ENCODE data around the gene BPIFB6.

The BPIFB6 gene

GRCh38 chr20:33069673-33070072 lies 38.2 kb downstream of the BPIFB6 start:
- no peak for DNase-seq (ENCODE audit: low read depth, low spot score)
- in situ Hi-C loops (cut with HindIII; ENCODE audit: low sequenced_read_pairs) = no loop called here
- TF ChIP-seq, protein P1, sequence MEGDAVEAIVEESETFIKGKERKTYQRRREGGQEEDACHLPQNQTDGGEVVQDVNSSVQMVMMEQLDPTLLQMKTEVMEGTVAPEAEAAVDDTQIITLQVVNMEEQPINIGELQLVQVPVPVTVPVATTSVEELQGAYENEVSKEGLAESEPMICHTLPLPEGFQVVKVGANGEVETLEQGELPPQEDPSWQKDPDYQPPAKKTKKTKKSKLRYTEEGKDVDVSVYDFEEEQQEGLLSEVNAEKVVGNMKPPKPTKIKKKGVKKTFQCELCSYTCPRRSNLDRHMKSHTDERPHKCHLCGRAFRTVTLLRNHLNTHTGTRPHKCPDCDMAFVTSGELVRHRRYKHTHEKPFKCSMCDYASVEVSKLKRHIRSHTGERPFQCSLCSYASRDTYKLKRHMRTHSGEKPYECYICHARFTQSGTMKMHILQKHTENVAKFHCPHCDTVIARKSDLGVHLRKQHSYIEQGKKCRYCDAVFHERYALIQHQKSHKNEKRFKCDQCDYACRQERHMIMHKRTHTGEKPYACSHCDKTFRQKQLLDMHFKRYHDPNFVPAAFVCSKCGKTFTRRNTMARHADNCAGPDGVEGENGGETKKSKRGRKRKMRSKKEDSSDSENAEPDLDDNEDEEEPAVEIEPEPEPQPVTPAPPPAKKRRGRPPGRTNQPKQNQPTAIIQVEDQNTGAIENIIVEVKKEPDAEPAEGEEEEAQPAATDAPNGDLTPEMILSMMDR (IDR thresholded peaks at IDR 0.05; ENCODE audit: low read depth, low read length) = no peak
- no peak overlapping the region for H3K4me3 ChIP-seq (ENCODE audit: low read depth, low read length)

- TF ChIP-seq, protein P1 (IDR thresholded peaks at IDR 0.05; ENCODE audit: low read depth, low read length) = no peak
- H3K4me3 ChIP-seq (ENCODE audit: low read depth, low read length) = no peak overlapping the region
- in situ Hi-C loops (cut with HindIII; ENCODE audit: low sequenced_read_pairs) = no loop called here
- no peak for DNase-seq (ENCODE audit: low read depth, low spot score)
Measured at GRCh38 chr20:33070111-33071053, 38.9 kb downstream of the BPIFB6 start.

GRCh38 chr20:33071198-33071597 lies 39.8 kb downstream of the BPIFB6 start:
- DNase-seq (ENCODE audit: low read depth, low spot score) = no peak
- in situ Hi-C loops (cut with HindIII; ENCODE audit: low sequenced_read_pairs) = no loop called here
- TF ChIP-seq, protein P1 (IDR thresholded peaks at IDR 0.05; ENCODE audit: low read depth, low read length) = no peak
- no peak overlapping the region for H3K4me3 ChIP-seq (ENCODE audit: low read depth, low read length)

DNA sequence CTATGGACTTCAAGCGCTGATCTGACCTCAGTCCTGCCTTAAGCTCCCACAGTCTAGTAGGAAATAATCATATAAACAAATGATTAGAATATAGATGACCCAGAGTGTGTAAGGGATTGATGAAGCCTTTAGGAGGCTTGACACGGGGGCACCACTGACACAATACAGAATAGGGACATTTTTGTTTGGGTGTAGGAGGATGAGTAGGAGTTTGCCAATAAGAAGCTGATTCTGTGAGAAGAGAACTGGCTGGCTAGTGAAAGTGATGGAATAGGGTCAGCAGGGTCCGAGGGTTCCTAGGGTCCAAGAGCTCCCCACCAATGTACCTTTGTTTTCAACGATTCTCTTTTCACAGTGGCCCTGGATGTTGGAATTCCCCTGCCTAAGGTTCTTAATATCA lies 40.9 kb downstream of the BPIFB6 start:
- in situ Hi-C loops (cut with HindIII; ENCODE audit: low sequenced_read_pairs) = no loop called here
- H3K4me3 ChIP-seq (ENCODE audit: low read depth, low read length) = no peak overlapping the region
- TF ChIP-seq, protein P1 (IDR thresholded peaks at IDR 0.05; ENCODE audit: low read depth, low read length) = no peak
- no peak for DNase-seq (ENCODE audit: low read depth, low spot score)

GRCh38 chr20:33072813-33073212 lies 41.4 kb downstream of the BPIFB6 start:
- in situ Hi-C loops (cut with HindIII; ENCODE audit: low sequenced_read_pairs) = no loop called here
- no peak for DNase-seq (ENCODE audit: low read depth, low spot score)
- TF ChIP-seq, protein P1 (IDR thresholded peaks at IDR 0.05; ENCODE audit: low read depth, low read length) = no peak
- H3K4me3 ChIP-seq (ENCODE audit: low read depth, low read length) = no peak overlapping the region

DNA sequence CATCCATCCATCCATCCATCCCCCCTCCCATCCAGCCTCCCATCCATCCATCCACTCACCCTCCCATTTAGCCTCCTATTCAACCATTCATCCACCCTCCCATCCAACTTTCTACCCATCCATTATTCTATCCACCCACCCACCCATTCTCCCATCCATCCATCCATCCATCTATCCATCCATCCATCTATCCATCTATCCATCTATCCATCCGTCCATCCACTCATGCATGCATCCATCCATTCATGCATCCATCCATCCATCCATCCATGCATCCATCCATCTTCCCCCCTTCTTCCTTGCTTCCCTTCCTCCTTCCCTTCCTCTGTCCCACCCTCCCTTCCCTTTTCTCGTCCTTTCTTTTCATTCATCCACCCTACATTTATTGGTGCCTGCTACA lies 43.2 kb downstream of the BPIFB6 start:
- in situ Hi-C loops (cut with HindIII; ENCODE audit: low sequenced_read_pairs) = no loop called here
- no peak for DNase-seq (ENCODE audit: low read depth, low spot score)
- no peak overlapping the region for H3K4me3 ChIP-seq (ENCODE audit: low read depth, low read length)
- TF ChIP-seq, protein P1 (IDR thresholded peaks at IDR 0.05; ENCODE audit: low read depth, low read length) = no peak
